HG03571 (cell line): ENCODE data around the gene CDK6.
"Not testable (repeated sequence)": the region's sequence is repeated elsewhere in the genome, so short reads cannot be mapped to it uniquely, and the experiment has no call there.

Experiments
- ATAC-seq: cut with Tn5 transposase; IDR thresholded peaks from one replicate; pipeline ENCODE4 v1.9.1; 2021; ENCODE audit not compliant: unreplicated experiment

Gene CDK6

GRCh38 chr7:92604517-92604916 is 231.9 kb downstream of the CDK6 start:
- not testable (repeated sequence) for ATAC-seq

GRCh38 chr7:92603089-92603445 is 233.3 kb downstream of the CDK6 start:
- no peak for ATAC-seq

DNA sequence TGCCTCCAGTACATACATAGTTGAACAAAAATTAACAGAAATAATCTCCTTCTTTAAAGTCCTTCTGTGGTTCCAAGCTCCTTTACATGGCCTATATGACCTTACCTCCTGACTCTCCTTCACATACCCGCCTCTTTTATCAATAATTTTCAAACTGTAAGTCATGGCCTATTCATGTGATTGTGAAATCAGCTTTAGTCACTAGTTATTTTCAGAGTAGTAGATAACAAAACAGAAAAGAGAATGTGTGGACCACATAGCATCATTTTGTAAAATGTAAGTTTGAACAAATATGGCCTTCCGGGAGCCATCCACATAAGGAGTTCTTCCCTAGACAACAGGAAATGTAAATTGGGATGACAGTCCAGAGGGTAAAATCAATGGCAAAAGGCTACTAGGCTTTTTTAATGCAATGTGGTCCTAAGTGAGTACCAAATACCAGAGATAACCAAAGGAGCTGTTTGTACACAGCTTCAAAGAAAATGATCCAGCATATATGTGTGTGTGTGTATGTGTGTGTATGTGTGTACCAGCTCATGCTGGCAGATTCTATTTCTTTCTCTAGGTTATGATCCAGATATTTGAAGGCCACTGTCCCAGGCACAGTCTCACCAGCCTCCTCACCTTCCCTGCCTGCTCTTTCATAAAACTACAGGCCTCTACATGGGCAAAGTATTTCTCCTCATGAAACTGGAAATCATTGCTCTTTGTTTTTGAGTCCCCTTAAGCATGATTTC is 233.9 kb downstream of the CDK6 start:
- no peak for ATAC-seq

- peak; percentile 80 for ATAC-seq
Observed at GRCh38 chr7:92598310-92598981, 237.9 kb downstream of the CDK6 start.

- ATAC-seq, result no peak
Observed at GRCh38 chr7:92595281-92595680, 241.1 kb downstream of the CDK6 start.

DNA sequence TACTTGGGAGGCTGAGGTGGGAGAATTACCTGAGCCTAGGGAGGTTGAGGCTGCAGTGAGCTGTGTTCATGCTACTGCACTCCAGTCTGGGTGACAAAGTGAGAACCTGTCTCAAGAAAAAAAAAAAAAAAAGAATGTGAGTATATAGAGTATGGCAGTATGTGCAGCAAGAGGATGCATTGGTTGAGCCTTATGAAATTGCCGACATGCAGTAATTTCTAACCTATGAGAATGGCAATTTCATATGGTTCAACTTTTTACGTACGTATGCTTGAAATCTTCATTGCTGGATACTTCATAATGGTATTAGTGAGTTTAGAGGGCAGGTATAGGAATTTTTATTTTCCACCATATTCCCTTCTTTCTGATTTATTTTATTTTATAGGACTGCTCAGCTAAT is 241.6 kb downstream of the CDK6 start:
- ATAC-seq, result no peak

GRCh38 chr7:92590711-92591310 is 245.6 kb downstream of the CDK6 start:
- ATAC-seq, result no peak

DNA sequence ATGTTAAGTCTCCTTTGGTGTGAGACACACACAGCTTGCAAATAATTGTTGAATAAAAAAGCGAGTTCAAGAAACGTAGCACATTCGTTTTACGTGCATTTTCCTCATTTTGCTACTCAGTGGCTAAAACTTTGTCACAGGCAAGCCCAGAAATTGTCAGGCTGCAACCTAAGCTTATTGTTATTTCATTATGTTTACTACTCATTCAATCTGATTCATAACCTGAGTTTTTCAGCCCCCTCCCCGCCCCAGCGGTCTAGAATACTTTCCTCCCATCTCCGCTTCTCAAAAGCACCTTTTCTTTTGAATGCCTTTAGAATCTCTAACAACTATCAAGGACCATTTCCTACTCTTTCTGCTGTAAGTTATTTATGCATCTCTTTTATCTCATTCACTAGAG is 247.3 kb downstream of the CDK6 start:
- ATAC-seq, result no peak

DNA sequence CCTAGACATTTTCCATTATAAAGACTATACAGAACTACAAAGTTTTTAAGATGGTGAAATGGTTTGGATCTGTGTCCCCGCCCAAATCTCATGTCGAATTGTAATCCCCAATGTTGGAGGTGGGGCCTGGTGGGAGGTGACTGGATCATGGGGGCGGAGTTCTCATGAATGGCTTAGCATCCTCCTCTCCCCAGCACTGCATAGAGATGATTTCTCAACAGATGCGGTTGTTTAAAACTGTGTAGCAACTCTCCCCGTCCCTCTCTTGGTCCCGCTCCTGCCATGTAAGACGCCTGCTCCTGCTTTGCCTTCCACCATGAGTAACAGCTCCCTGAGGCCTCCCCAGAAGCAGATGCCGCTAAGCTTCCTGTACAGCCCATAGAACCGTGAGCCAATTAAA is 247.8 kb downstream of the CDK6 start:
- no peak for ATAC-seq

GRCh38 chr7:92586841-92587240 is 249.5 kb downstream of the CDK6 start:
- no peak for ATAC-seq

DNA sequence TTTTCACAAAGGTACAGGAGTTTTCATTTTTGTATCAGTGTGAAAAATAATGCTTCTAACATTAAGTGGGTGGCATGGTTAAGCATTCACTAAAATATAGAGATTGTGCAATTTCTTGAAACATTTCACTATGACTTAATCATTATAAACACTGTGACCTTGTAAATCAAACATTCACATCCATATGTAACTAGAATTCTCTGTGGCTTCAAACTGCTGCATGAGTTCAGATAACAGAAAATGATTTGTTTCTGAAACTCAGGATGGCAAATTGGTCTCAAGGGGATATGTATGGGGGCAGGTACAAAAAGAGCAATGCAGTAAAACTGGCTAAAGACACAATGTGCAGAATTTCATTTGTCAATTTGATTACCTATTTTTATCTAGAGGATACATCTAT is 250.0 kb downstream of the CDK6 start:
- no peak for ATAC-seq

- no peak for ATAC-seq
Observed at GRCh38 chr7:92584953-92585352, 251.4 kb downstream of the CDK6 start.

GRCh38 chr7:92582948-92583347 is 253.4 kb downstream of the CDK6 start:
- ATAC-seq, result no peak

- no peak for ATAC-seq
Observed at GRCh38 chr7:92576296-92576695, 260.1 kb downstream of the CDK6 start.

DNA sequence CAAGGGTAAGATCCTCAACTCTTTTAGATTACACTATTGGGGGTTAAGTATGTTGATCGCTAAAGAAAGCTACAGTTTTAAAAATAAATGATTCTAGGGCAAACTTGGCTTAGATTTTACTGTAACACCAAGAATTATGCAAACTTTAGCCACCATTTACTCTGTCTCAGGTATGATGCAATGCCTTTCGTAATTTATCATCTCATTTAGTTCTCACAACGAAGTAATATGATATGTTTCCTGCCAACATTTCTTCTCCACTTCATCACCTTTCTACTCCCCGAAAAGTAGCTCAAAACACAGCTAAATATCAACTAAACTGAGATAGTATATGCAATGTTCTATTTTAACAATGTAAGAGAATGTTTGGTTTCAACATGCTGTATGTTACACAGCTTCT is 267.2 kb downstream of the CDK6 start:
- no peak for ATAC-seq

DNA sequence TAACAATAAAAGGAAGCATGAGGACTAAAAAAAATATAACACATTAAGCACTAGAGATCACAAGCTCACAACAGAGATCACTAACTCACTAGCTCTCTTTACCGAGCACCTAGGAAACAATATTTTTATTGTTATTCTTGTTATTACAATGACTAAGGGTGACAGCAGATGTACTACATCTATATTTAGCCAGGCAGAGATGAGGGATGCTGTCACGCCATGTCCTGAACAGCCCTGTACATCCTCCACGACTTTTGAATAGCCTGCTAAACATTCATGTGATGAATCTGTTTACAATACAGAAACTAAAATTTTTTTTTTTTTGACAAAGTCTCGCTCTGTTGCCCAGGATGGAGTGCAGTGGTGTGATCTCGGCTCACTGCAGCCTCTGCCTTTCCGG is 268.9 kb downstream of the CDK6 start:
- no peak for ATAC-seq

DNA sequence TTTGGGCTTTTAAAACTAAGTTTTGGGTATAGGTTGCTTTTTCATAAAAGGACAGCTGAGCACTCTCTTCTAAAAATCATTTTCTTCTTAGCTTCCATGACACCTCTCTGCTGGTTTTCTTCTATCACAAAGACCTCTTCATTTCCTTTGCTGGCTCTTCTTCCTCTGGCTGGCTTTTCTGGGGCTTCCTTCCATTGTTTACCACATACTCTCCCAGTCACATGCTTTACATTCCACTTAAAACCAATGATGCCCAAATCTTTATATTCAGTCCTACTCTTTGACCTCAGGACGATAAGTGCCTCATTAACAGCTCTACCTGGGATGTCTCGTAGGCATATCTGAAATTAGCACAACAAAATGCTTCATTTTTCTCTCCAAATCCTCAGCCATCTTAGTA is 273.0 kb downstream of the CDK6 start:
- no peak for ATAC-seq

- no peak for ATAC-seq
Observed at GRCh38 chr7:92560602-92561001, 275.8 kb downstream of the CDK6 start.

DNA sequence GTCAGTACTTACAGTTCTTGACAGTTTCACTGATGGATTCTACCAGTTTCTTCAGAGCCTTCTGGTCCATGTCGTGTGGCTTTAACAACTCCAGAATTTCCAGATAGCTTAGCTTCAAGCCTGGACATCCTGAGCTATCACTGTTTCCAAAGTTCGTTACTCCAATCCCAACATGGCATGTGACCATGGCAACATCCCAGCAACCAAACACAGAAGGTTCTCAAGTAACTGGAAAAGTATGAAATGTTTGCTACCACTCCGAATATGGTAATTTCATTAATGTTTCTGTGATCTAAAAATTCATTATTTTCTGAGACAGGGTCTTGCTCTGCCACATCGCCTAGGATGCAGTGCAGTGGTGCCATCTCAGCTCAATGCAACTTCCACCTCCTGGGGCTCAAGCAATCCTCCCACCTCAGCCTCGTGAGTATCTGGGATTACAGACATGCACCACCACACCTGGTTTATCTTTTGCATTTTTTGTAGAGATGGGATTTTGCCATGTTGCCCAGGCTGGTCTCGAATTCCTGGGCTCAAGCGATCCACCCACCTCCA is 278.5 kb downstream of the CDK6 start:
- no peak for ATAC-seq

- no peak for ATAC-seq
Observed at GRCh38 chr7:92557249-92557648, 279.1 kb downstream of the CDK6 start.
